Gastrocnemius medialis (tissue), 4 donors: ENCODE data around the gene RXRB.

Experiments
- POLR2A ChIP-seq, 2 donors: fragments of 450-650 bp; IDR thresholded peaks; one replicate each; pipeline ENCODE4 v1.6.1; 2017; ENCODE audit warnings: antibody characterized with exemption in 2 of 2, mild to moderate bottlenecking in 2 of 2, moderate library complexity in 2 of 2
- TF ChIP-seq, protein P1 (sequence below), 5 experiments: fragments of 450-650 bp in 3 of 5; fragments of 200-600 bp in 2 of 5; sonication (generic) in 2 of 5; IDR thresholded peaks in 4 of 5; conservative IDR thresholded peaks in 1 of 5; 1 replicate in 4 of 5; 2 replicates in 1 of 5; pipeline ENCODE4 v1.5.1; 2016 to 2019; ENCODE audit warnings: antibody characterized with exemption in 5 of 5, mild to moderate bottlenecking in 3 of 5, moderate library complexity in 3 of 5

DNA sequence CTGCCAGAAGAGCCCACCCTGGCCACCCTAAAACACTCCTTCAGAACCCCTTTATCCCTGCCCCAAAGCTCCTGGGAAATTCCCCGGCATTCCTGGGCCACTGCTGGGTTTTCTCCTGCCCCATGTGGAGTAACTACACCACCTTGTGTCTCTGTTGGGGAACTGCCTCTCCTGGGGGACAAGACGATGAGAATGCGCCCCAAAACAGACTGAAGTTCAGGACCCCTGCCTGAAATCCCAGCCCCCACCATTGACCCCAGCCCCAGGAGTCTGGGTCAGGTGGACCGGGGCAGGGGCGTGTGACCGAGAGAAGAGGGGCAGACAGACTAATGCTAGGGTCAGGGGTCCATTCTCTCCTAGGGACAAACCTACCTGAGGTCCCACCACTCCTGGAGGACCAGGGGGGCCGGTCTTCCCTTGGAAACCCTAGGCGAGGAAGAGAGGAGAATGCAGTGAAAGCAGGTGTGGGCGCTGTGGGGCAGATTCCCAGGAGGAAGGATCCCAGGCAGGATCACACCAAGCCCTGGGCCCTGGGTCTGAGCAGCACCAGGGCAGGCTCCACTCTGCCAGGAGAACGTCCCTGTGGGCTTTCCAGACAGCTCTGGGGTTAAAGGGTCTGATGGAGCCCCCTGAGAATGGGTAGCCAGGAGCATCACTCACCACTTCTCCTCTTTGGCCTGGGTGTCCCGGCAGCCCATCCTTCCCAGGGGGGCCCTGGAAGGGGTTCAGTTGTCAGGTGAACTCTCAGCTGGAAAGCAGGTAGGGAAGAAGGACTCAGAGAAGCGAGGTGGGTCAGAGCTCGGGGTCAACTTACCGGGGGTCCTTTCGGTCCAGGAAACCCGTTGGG is 27.6 kb downstream of the RXRB start:
- TF ChIP-seq, protein P1, sequence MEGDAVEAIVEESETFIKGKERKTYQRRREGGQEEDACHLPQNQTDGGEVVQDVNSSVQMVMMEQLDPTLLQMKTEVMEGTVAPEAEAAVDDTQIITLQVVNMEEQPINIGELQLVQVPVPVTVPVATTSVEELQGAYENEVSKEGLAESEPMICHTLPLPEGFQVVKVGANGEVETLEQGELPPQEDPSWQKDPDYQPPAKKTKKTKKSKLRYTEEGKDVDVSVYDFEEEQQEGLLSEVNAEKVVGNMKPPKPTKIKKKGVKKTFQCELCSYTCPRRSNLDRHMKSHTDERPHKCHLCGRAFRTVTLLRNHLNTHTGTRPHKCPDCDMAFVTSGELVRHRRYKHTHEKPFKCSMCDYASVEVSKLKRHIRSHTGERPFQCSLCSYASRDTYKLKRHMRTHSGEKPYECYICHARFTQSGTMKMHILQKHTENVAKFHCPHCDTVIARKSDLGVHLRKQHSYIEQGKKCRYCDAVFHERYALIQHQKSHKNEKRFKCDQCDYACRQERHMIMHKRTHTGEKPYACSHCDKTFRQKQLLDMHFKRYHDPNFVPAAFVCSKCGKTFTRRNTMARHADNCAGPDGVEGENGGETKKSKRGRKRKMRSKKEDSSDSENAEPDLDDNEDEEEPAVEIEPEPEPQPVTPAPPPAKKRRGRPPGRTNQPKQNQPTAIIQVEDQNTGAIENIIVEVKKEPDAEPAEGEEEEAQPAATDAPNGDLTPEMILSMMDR (IDR thresholded peaks at IDR 0.05 in 4 of 5, conservative IDR thresholded peaks at IDR 0.05 in 1 of 5) = peak in 2 of 5 experiments; percentile 31 to 44
- TF ChIP-seq POLR2A (IDR thresholded peaks at IDR 0.05) = no peak
